Measurements from ENCODE around the gene ZDHHC18. TPM values are rescaled to one million over a fixed set of nuclear protein-coding genes. Genes with fewer than 3 reads are reported as not detected.
A peak's percentile ranks its signal among the peaks of the same experiment; 100 is the strongest.

The ZDHHC18 gene
- total and polyA plus RNA-seq, 2 of the 8 experiments (the other 6 are each of a cell fraction or from before 2014, with no cell fraction given), result 29.7 to 49.8 TPM

GRCh38 chr1:26828411-26828991, 2.0 kb downstream of the ZDHHC18 start:
- Histone ChIP-seq H3K4me1 (replicated peaks in 1 of 4; ENCODE audit: control insufficient read depth in 3 of 4, insufficient read depth in 4 of 4, low read length in 3 of 4) (peaks cover 6 to 9% (median 7%) of the 10 kb centered on the region in 4 experiments; a peak in 6 of 7 replicates), H3K4me3 (ENCODE audit: extremely low read depth in 1 of 4, insufficient read depth in 2 of 4, low read depth in 3 of 4, low read length in 4 of 4) (no peak overlapping the region), H3K56ac (replicated peaks; ENCODE audit: insufficient read length, low read depth, low read length) (no peak overlapping the region), H3K27me3 (replicated peaks in 1 of 4; ENCODE audit: control insufficient read depth in 3 of 4, extremely low read depth in 1 of 4, insufficient read depth in 3 of 4, low read length in 3 of 4) (no peaks in the 10 kb centered on the region), H3K23me2 (ENCODE audit: low read depth, low read length) (peaks cover 6% of the 10 kb centered on the region; the same call in 1 of the 2 replicates), H3K79me2 (ENCODE audit: control insufficient read depth in 1 of 2, insufficient read depth in 2 of 2, low read length in 2 of 2) (peaks cover 0 to 11% of the 10 kb centered on the region in 2 experiments; a peak in 1 of 4 replicates), H2BK15ac (ENCODE audit: low read length) (no peak overlapping the region), H2AFZ (ENCODE audit: low read length) (no peak overlapping the region), H2BK20ac (ENCODE audit: low read length) (no peak overlapping the region), H4K5ac (ENCODE audit: insufficient read length, low read depth, low read length) (no peak overlapping the region), H3K4ac (replicated peaks; ENCODE audit: insufficient read length, low read depth, low read length) (no peak overlapping the region), H3K18ac (ENCODE audit: extremely low read depth, low read length) (no peak overlapping the region), H3K4me2 (ENCODE audit: insufficient read depth in 1 of 2, low read depth in 2 of 2, low read length in 2 of 2) (peak overlapping the region in 1 of 2 experiments; percentile 4; a peak in 2 of 4 replicates), H3K9ac (replicated peaks in 1 of 4; ENCODE audit: extremely low read depth in 1 of 4, low read depth in 3 of 4, low read length in 3 of 4) (no peak overlapping the region; a peak in 1 of 7 replicates), H3K14ac (ENCODE audit: insufficient read length) (no peak overlapping the region), H4K20me1 (replicated peaks in 1 of 2; ENCODE audit: control insufficient read depth in 1 of 2, insufficient read depth in 2 of 2, low read length in 2 of 2) (peaks cover 9 to 11% of the 10 kb centered on the region in 2 experiments), H2BK120ac (replicated peaks; ENCODE audit: low read depth, low read length) (no peak overlapping the region), H3K36me3 (ENCODE audit: control insufficient read depth in 2 of 4, insufficient read depth in 4 of 4, low read length in 3 of 4) (peaks cover 0 to 14% (median 4%) of the 10 kb centered on the region in 4 experiments; a peak in 5 of 8 replicates), H3K79me1 (ENCODE audit: low read depth, low read length) (peaks cover 12% of the 10 kb centered on the region), H3K27ac (ENCODE audit: low read depth, low read length) (no peak overlapping the region), H2BK12ac (ENCODE audit: low read depth, low read length) (no peak overlapping the region), H4K8ac (ENCODE audit: extremely low read depth, insufficient read depth, low read length) (no peak overlapping the region), H2AK5ac (ENCODE audit: low read depth, low read length) (no peak overlapping the region), H3K9me3 (ENCODE audit: insufficient read depth in 2 of 2, low read depth in 1 of 2, low read length in 1 of 2) (no peaks in the 10 kb centered on the region), H3K23ac (ENCODE audit: insufficient read length) (no peak overlapping the region), H2BK5ac (ENCODE audit: low read depth, low read length) (no peak overlapping the region), H4K91ac (replicated peaks; ENCODE audit: insufficient read length, low read length) (no peak overlapping the region)
- CTCF ChIA-PET (ENCODE audit: partially characterized antibody), result interaction anchor here (0.6 to 12.8 kb wide), 6 partner anchors 10 to 290 kb away, joined by 3 to 125 read pairs (median 4); partner anchors contain the start of gene SFN
- FAIRE-seq (no peak), DNase-seq (ENCODE audit: low read depth in 1 of 2, low spot score in 2 of 2) (no peak)
- TF ChIP-seq SIRT6 (IDR thresholded peaks at IDR 0.05; ENCODE audit: low read length), result no peak
- TF ChIP-seq SAP30 (IDR thresholded peaks at IDR 0.05; ENCODE audit: insufficient read depth, insufficient replicate concordance, low read length), result no peak
- TF ChIP-seq E2F6 (IDR thresholded peaks at IDR 0.05), result no peak
- no peak for TF ChIP-seq BRCA1 (IDR thresholded peaks at IDR 0.05; ENCODE audit: low read depth, low read length)
- TF ChIP-seq SUZ12 (IDR thresholded peaks at IDR 0.05; ENCODE audit: low read length), result no peak
- TF ChIP-seq KDM1A (IDR thresholded peaks at IDR 0.05; ENCODE audit: borderline replicate concordance, low read length), result no peak
- whole genome bisulfite sequencing, 2 experiments (ENCODE audit: extremely low coverage in 1 of 2, insufficient coverage in 1 of 2, insufficient read length in 1 of 2, insufficient replicate concordance in 2 of 2, low coverage in 1 of 2, low lambda C conversion rate in 2 of 2, missing lambda C conversion rate in 1 of 2), result 88% methylated on average over 4 of the region's 4 CpGs; no CpG with 5 or more reads in 1 of the 2 experiments
- POLR2A ChIA-PET (ENCODE audit: partially characterized antibody), result interaction anchor here (1.2 to 1.6 kb wide), 3 partner anchors 37 to 269 kb away, joined by 3 to 4 read pairs (median 3); partner anchors contain the start of gene GPN2

Measured in H1 (cell line).